Right lobe of liver (tissue), 4 donors: ENCODE measurements around the gene SPCS1.

Experiments
- POLR2A ChIP-seq: fragments of 450-650 bp; IDR thresholded peaks from one replicate; pipeline ENCODE4 v1.6.1; 2017; ENCODE audit warnings: antibody characterized with exemption, mild to moderate bottlenecking
- TF ChIP-seq, protein P1 (sequence below), 4 donors: fragments of 200-600 bp in 3 of 4; fragments of 450-650 bp in 1 of 4; IDR thresholded peaks; one replicate each; pipeline versions ENCODE4 v1.5.1 to v1.8.0; 2016 to 2022; ENCODE audit warnings: antibody characterized with exemption in 4 of 4, mild to moderate bottlenecking in 2 of 4
- donor health status: DM: no; HTN: no; CAD: no.
- donor health status: DM: no; HTN: no; CAD: no.
- donor health status: DM: no; HTN: yes; CAD: no.

DNA sequence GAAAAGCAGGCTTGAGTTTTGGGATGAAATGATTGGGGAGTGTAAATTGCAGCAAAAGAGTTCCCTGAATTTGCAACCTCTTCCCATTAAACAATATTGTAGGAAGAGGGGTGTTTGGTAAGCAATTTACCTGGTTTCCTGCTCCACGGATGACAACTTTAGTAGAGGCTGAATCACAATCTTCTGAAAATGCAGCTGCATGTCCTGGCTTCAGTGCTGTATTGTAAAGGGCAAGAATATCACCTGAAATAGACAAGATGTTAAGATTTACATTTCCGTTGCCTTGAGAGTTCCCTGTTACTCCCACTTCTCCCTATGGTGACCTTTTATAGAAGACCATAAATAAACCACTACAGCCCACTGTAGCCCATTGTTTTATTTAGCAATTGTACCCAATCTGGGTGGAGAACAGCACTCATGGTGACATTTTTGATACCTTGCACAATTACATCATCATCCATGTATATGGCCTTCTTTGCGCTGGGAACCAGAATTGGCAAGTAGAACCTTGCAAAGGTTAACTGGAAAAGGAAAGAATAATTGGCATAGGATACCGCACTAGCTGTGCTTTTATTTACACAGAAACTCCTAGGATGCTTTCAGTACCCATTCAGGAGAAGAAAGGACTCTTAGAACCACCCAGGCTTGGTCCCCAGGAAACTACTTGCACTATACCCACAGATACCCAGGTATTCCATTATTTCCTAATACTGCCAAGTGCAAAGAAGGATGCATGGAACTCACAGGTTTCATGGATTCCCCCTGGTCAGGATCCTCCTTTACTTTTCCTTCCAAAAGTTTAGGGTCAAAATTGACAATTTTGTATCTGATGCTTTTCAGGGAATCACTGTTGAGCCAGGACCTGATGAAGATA is 9.9 kb upstream of the SPCS1 start:
- TF ChIP-seq, protein P1, sequence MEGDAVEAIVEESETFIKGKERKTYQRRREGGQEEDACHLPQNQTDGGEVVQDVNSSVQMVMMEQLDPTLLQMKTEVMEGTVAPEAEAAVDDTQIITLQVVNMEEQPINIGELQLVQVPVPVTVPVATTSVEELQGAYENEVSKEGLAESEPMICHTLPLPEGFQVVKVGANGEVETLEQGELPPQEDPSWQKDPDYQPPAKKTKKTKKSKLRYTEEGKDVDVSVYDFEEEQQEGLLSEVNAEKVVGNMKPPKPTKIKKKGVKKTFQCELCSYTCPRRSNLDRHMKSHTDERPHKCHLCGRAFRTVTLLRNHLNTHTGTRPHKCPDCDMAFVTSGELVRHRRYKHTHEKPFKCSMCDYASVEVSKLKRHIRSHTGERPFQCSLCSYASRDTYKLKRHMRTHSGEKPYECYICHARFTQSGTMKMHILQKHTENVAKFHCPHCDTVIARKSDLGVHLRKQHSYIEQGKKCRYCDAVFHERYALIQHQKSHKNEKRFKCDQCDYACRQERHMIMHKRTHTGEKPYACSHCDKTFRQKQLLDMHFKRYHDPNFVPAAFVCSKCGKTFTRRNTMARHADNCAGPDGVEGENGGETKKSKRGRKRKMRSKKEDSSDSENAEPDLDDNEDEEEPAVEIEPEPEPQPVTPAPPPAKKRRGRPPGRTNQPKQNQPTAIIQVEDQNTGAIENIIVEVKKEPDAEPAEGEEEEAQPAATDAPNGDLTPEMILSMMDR (IDR thresholded peaks at IDR 0.05): no peak
- TF ChIP-seq POLR2A: no peak
